ENCODE data around the gene ZNF598. TPM values are rescaled to one million over a fixed set of nuclear protein-coding genes. Genes with fewer than 3 reads are reported as not detected.
A peak's percentile ranks its signal among the peaks of the same experiment; 100 is the strongest.

The ZNF598 gene
- total and polyA plus RNA-seq, 2 of the 13 experiments (the other 11 are each of a cell fraction or from before 2014, with no cell fraction given) = 13.5 to 14.2 TPM

DNA sequence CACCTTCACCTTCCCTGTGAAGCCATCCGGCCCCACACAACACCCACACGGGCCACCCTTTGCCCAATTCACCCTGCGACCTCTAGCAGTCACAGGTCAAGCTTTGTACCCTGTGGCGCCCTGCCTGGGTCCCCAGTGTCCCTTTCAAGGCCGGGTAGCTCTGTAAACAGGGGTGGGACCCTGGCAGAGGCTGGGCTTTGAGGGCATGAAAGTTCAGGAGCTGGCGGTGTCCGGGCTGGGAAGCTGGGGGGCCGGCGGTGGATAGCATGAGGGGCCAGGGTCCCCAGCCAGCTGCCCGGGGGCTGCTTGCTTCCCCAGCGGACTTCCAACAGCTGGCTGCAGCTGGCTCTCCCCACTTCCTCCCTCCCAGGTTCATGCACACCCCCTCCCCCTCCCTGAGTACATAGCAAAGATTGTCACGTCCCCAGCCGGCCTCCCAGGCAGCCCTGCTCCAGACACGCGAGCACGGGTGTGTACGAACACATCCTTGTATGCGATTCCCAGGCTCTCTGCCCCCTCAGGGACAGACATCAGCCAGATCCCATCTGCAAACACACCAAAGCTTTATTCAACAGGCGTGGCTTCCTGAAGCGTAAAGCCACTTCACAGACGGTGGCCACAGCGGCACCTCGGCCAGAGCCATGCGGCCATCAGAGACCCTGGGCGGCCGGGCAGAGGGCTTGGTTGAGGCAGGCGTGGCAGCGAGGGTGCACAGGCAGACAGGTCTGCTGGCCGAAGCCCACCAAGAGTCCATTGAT is 29.8 kb upstream of the ZNF598 start (continued):
- 0 out of 2 replicates have a peak, but pooled peaks have one; percentile 32 for TF ChIP-seq ZNF646 (CRISPR knock-in tag; IDR thresholded peaks at IDR 0.05)
- TF ChIP-seq, protein P1, sequence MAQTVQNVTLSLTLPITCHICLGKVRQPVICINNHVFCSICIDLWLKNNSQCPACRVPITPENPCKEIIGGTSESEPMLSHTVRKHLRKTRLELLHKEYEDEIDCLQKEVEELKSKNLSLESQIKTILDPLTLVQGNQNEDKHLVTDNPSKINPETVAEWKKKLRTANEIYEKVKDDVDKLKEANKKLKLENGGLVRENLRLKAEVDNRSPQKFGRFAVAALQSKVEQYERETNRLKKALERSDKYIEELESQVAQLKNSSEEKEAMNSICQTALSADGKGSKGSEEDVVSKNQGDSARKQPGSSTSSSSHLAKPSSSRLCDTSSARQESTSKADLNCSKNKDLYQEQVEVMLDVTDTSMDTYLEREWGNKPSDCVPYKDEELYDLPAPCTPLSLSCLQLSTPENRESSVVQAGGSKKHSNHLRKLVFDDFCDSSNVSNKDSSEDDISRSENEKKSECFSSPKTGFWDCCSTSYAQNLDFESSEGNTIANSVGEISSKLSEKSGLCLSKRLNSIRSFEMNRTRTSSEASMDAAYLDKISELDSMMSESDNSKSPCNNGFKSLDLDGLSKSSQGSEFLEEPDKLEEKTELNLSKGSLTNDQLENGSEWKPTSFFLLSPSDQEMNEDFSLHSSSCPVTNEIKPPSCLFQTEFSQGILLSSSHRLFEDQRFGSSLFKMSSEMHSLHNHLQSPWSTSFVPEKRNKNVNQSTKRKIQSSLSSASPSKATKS (CRISPR knock-in tag; IDR thresholded peaks at IDR 0.05) = no peak
- TF ChIP-seq, protein P2, sequence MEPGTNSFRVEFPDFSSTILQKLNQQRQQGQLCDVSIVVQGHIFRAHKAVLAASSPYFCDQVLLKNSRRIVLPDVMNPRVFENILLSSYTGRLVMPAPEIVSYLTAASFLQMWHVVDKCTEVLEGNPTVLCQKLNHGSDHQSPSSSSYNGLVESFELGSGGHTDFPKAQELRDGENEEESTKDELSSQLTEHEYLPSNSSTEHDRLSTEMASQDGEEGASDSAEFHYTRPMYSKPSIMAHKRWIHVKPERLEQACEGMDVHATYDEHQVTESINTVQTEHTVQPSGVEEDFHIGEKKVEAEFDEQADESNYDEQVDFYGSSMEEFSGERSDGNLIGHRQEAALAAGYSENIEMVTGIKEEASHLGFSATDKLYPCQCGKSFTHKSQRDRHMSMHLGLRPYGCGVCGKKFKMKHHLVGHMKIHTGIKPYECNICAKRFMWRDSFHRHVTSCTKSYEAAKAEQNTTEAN (CRISPR knock-in tag; conservative IDR thresholded peaks at IDR 0.05) = peak; percentile 50
- no peak for TF ChIP-seq LRRFIP1 (CRISPR knock-in tag; conservative IDR thresholded peaks at IDR 0.05)
- peak; percentile 28; the same call in 1 of the 2 replicates for TF ChIP-seq MEIS2 (CRISPR knock-in tag; IDR thresholded peaks at IDR 0.05)
- peak; percentile 56; the same call in 1 of the 2 replicates for TF ChIP-seq FOXK2 (IDR thresholded peaks at IDR 0.05)
- peak; percentile 50; the same call in 1 of the 2 replicates for TF ChIP-seq ZNF503 (CRISPR knock-in tag; IDR thresholded peaks at IDR 0.05)
- TF ChIP-seq, protein P3, sequence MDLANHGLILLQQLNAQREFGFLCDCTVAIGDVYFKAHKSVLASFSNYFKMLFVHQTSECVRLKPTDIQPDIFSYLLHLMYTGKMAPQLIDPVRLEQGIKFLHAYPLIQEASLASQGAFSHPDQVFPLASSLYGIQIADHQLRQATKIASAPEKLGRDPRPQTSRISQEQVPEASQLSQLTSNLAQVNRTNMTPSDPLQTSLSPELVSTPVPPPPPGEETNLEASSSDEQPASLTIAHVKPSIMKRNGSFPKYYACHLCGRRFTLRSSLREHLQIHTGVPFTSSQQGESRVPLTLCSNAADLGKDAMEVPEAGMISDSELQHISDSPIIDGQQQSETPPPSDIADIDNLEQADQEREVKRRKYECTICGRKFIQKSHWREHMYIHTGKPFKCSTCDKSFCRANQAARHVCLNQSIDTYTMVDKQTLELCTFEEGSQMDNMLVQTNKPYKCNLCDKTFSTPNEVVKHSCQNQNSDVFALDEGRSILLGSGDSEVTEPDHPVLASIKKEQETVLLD (CRISPR knock-in tag; IDR thresholded peaks at IDR 0.05; ENCODE audit: low read depth) = no peak
- TF ChIP-seq HIVEP1 (CRISPR knock-in tag; IDR thresholded peaks at IDR 0.05) = peak; percentile 69
- TF ChIP-seq ZNF674 (CRISPR knock-in tag; IDR thresholded peaks at IDR 0.05; ENCODE audit: low read depth) = no peak
- peak; percentile 81; the same call in 1 of the 2 replicates for TF ChIP-seq ZNF788 (CRISPR knock-in tag; IDR thresholded peaks at IDR 0.05; ENCODE audit: borderline replicate concordance)

All from HepG2 (cell line).